Measurements from ENCODE around the gene MDM2.

DNA sequence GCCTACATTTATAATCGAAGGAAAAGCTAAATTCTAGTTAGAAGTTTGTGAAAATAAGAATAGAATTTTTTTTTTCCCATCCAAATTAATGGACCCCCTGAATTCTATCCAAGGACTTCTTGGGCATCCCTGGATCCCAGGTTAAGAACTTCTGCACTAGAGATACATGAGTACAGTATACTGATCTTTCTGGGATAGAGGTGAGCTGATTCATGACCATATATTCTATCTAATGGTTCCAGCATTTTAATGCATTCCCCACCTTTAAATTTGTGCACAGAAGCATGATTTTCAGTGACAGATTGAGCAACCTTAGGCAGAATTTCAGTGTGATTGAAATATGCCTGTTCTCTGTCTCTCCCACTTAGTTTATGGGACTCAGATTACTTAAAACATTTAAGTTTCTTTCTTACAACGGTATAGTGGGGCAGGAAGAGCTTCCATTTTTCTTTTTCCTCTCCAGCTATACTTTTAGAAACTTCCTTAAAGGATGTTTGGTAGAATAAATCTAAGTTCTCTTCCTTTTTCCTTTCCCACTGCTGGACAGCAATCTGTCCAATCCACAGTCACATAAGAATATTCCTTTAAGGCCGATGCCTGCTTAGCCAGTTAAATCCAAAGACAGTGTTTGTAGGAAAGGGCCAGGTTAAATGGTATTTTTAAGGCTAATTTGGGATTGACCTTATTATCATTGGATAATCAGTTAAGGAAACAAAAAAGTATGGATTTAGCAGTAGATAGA, 6.7 kb downstream of the MDM2 start:
- TF ChIP-seq, protein P1, sequence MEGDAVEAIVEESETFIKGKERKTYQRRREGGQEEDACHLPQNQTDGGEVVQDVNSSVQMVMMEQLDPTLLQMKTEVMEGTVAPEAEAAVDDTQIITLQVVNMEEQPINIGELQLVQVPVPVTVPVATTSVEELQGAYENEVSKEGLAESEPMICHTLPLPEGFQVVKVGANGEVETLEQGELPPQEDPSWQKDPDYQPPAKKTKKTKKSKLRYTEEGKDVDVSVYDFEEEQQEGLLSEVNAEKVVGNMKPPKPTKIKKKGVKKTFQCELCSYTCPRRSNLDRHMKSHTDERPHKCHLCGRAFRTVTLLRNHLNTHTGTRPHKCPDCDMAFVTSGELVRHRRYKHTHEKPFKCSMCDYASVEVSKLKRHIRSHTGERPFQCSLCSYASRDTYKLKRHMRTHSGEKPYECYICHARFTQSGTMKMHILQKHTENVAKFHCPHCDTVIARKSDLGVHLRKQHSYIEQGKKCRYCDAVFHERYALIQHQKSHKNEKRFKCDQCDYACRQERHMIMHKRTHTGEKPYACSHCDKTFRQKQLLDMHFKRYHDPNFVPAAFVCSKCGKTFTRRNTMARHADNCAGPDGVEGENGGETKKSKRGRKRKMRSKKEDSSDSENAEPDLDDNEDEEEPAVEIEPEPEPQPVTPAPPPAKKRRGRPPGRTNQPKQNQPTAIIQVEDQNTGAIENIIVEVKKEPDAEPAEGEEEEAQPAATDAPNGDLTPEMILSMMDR (IDR thresholded peaks at IDR 0.05; ENCODE audit: low read length) = no peak
- TF ChIP-seq EZH2 (IDR thresholded peaks at IDR 0.05; ENCODE audit: borderline replicate concordance, low read length) = no peak

Data from OCI-LY1 (cell line).